Activated naive CD4-positive, alpha-beta T cell treated with anti-CD3 and anti-CD28 coated beads, Interleukin-2, amount 10 ng/mL, durations not matched to agents 7 days and 5 days (primary cell): ENCODE results near the gene GRK2.
A peak's percentile ranks its signal among the peaks of the same experiment; 100 is the strongest.

Experiments used
- CTCF ChIA-PET: fragments of 350-600 bp; sonication (Branson Sonifier 250); formaldehyde crosslinking; loops from one replicate; lab custom pipeline; 2021; ENCODE audit warnings: antibody characterized with exemption; lab: Charles Lee
- DNase-seq: peaks from one replicate; pipeline ENCODE4 v3.0.0-alpha.2; 2020
- H3K27ac Mint-ChIP-seq: one replicate; pipeline ENCODE4 v1.8.0; 2021; ENCODE audit warnings: mild to moderate bottlenecking, moderate library complexity, mixed read lengths
- H3K27me3 Mint-ChIP-seq: one replicate; pipeline ENCODE4 v1.8.0; 2021; ENCODE audit warnings: mild to moderate bottlenecking, mixed read lengths
- H3K36me3 Mint-ChIP-seq: one replicate; pipeline ENCODE4 v1.8.0; 2021; ENCODE audit warnings: mixed read lengths
- H3K4me1 Mint-ChIP-seq: one replicate; pipeline ENCODE4 v1.8.0; 2021; ENCODE audit warnings: mixed read lengths
- H3K4me3 Mint-ChIP-seq: one replicate; pipeline ENCODE4 v1.8.0; 2021; ENCODE audit warnings: mild to moderate bottlenecking, moderate library complexity, mixed read lengths
- H3K9me3 Mint-ChIP-seq: one replicate; pipeline ENCODE4 v1.8.0; 2021; ENCODE audit warnings: mixed read lengths

GRK2 gene

DNA sequence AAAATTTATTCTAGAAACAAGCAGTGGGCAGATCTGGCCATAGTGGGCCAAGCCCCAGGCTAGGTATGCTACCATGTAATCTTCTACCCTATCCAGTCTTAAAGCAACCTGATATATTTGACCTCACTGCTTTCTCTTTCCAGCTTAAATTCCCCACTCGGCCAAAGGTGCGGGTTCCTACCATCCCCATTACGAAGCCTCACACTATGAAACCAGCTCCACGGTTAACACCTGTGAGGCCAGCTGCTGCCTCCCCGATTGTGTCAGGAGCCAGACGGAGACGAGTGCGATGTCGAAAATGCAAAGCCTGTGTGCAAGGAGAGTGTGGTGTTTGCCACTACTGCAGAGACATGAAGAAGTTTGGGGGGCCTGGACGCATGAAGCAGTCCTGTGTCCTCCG is 21.2 kb upstream of the GRK2 start:
- no peaks in the 10 kb centered on the region for H3K9me3 Mint-ChIP-seq
- H3K4me3 Mint-ChIP-seq: no peak overlapping the region
- CTCF ChIA-PET: interaction anchor here (0.9 kb wide), 1 partner anchor 75 kb away, joined by 3 read pairs; no protein-coding TSS in a partner anchor
- H3K36me3 Mint-ChIP-seq: peaks cover 81% of the 10 kb centered on the region
- no peaks in the 10 kb centered on the region for H3K27me3 Mint-ChIP-seq
- DNase-seq: no peak
- H3K27ac Mint-ChIP-seq: peak overlapping the region; percentile 3
- H3K4me1 Mint-ChIP-seq: peaks cover 32% of the 10 kb centered on the region

GRCh38 chr11:67247946-67248550 is 18.2 kb upstream of the GRK2 start:
- CTCF ChIA-PET: no interaction called here
- Mint-ChIP-seq H3K27ac (peak overlapping the region; percentile 43), H3K36me3 (peaks cover 83% of the 10 kb centered on the region), H3K4me1 (peaks cover 31% of the 10 kb centered on the region), H3K9me3 (no peaks in the 10 kb centered on the region), H3K4me3 (no peak overlapping the region), H3K27me3 (no peaks in the 10 kb centered on the region)
- no peak for DNase-seq

DNA sequence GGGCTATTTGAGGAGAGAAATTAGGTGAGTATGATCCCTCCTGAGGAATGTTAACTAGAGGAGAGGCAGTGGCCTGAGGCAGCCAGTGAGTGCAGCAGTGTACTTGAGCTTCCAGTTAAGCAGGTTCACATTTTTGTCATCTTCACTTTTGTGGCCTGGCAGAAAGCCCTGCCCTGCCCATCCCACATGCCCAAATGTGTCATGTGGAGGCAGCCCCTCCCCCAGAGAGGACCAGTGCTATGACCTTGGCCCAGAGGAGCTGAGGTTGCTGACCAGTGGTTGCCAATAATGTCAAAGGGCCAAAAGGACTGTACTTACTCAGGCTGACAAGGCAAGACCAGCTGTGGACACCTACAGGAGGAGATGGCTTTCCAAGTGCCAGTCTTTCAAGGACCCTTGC is 17.6 kb upstream of the GRK2 start:
- H3K36me3 Mint-ChIP-seq: peaks cover 86% of the 10 kb centered on the region

GRCh38 chr11:67250059-67251043 is 15.9 kb upstream of the GRK2 start:
- peaks cover 88% of the 10 kb centered on the region for H3K36me3 Mint-ChIP-seq
- no peak overlapping the region for H3K4me3 Mint-ChIP-seq
- no peak for DNase-seq
- no peaks in the 10 kb centered on the region for H3K27me3 Mint-ChIP-seq
- no peaks in the 10 kb centered on the region for H3K9me3 Mint-ChIP-seq
- peaks cover 44% of the 10 kb centered on the region for H3K4me1 Mint-ChIP-seq
- H3K27ac Mint-ChIP-seq: no peak overlapping the region
- CTCF ChIA-PET: interaction anchor here (0.7 to 5.3 kb wide), 2 partner anchors 12 to 169 kb away, joined by 3 to 36 read pairs; no protein-coding TSS in a partner anchor

More for the DNA sequence above, 17.6 kb upstream of the GRK2 start:
- DNase-seq: no peak
- Mint-ChIP-seq H3K4me3 (no peak overlapping the region), H3K4me1 (peaks cover 35% of the 10 kb centered on the region), H3K27ac (peak overlapping the region; percentile 43), H3K27me3 (no peaks in the 10 kb centered on the region), H3K9me3 (no peaks in the 10 kb centered on the region)
- CTCF ChIA-PET: no interaction called here

GRCh38 chr11:67251841-67252240 is 14.4 kb upstream of the GRK2 start:
- no peaks in the 10 kb centered on the region for H3K27me3 Mint-ChIP-seq
- peaks cover 86% of the 10 kb centered on the region for H3K36me3 Mint-ChIP-seq
- no peak overlapping the region for H3K27ac Mint-ChIP-seq
- no peaks in the 10 kb centered on the region for H3K9me3 Mint-ChIP-seq
- DNase-seq: no peak
- no peak overlapping the region for H3K4me3 Mint-ChIP-seq
- peaks cover 52% of the 10 kb centered on the region for H3K4me1 Mint-ChIP-seq
- CTCF ChIA-PET: interaction anchor here (0.9 to 5.3 kb wide), 4 partner anchors 11 to 169 kb away, joined by 3 to 36 read pairs (median 4); no protein-coding TSS in a partner anchor

- Mint-ChIP-seq H3K9me3 (no peaks in the 10 kb centered on the region), H3K4me3 (no peak overlapping the region), H3K27me3 (no peaks in the 10 kb centered on the region), H3K36me3 (peaks cover 90% of the 10 kb centered on the region), H3K27ac (peak overlapping the region; percentile 85), H3K4me1 (peaks cover 52% of the 10 kb centered on the region)
- peak; percentile 64 for DNase-seq
- CTCF ChIA-PET: interaction anchor here (0.8 to 5.3 kb wide), 13 partner anchors 10 to 171 kb away, joined by 3 to 36 read pairs (median 4); no protein-coding TSS in a partner anchor
Measured at GRCh38 chr11:67252831-67253239, 13.4 kb upstream of the GRK2 start.

DNA sequence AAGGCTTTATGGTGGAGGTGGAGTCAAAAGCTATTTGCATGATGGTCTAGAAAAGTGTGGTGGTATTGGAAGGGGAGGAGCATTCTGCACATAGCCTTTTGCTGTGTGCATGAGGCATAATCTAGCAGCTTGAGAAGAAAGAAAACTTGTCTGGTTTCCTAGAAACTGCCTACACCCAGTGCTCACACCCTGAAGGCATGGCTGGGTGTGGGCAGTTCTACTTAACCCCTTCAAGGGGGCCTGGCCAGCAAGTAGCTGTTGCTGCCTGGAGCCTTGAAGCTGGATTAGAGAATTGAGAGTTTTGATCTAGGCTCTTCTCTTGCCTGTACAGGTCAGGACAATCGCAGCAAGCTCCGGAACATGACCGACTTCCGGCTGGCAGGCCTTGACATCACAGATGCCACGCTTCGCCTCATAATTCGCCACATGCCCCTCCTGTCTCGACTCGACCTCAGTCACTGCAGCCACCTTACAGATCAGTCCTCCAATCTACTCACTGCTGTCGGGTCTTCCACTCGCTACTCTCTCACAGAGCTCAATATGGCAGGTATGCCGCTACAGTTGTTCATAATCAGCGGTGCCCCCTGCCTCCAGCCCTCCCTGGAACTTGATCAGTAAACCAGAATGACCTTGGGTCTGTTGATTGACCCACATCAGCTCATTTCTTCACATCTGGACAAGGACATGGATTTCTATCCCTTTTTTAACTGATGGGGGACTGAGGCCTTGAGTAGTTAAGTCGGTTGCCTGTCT is 12.2 kb upstream of the GRK2 start:
- Mint-ChIP-seq H3K4me3 (no peak overlapping the region), H3K36me3 (peaks cover 77% of the 10 kb centered on the region), H3K27me3 (no peaks in the 10 kb centered on the region), H3K27ac (peak overlapping the region; percentile 85), H3K9me3 (no peaks in the 10 kb centered on the region), H3K4me1 (peaks cover 50% of the 10 kb centered on the region)
- DNase-seq: no peak
- CTCF ChIA-PET: interaction anchor here (0.9 to 5.3 kb wide), 12 partner anchors 9 to 173 kb away, joined by 3 to 36 read pairs (median 4); no protein-coding TSS in a partner anchor

GRCh38 chr11:67254798-67255197 is 11.5 kb upstream of the GRK2 start:
- DNase-seq: no peak
- Mint-ChIP-seq H3K9me3 (no peaks in the 10 kb centered on the region), H3K4me3 (no peak overlapping the region), H3K27me3 (no peaks in the 10 kb centered on the region), H3K36me3 (peaks cover 72% of the 10 kb centered on the region), H3K27ac (peak overlapping the region; percentile 85), H3K4me1 (peaks cover 50% of the 10 kb centered on the region)
- CTCF ChIA-PET: interaction anchor here (1.1 to 5.3 kb wide), 4 partner anchors 8 to 173 kb away, joined by 3 to 36 read pairs (median 8); no protein-coding TSS in a partner anchor

GRCh38 chr11:67255353-67255752 is 10.9 kb upstream of the GRK2 start:
- Mint-ChIP-seq H3K36me3 (peaks cover 66% of the 10 kb centered on the region), H3K27ac (no peak overlapping the region), H3K9me3 (no peaks in the 10 kb centered on the region), H3K4me3 (no peak overlapping the region), H3K4me1 (peaks cover 51% of the 10 kb centered on the region), H3K27me3 (no peaks in the 10 kb centered on the region)
- DNase-seq: no peak
- CTCF ChIA-PET: no interaction called here

- H3K36me3 Mint-ChIP-seq: peaks cover 61% of the 10 kb centered on the region
- H3K27ac Mint-ChIP-seq: no peak overlapping the region
- H3K4me3 Mint-ChIP-seq: no peak overlapping the region
- no peaks in the 10 kb centered on the region for H3K9me3 Mint-ChIP-seq
- CTCF ChIA-PET: no interaction called here
- no peaks in the 10 kb centered on the region for H3K27me3 Mint-ChIP-seq
- peaks cover 51% of the 10 kb centered on the region for H3K4me1 Mint-ChIP-seq
- DNase-seq: no peak
Measured at GRCh38 chr11:67255864-67256263, 10.4 kb upstream of the GRK2 start.

DNA sequence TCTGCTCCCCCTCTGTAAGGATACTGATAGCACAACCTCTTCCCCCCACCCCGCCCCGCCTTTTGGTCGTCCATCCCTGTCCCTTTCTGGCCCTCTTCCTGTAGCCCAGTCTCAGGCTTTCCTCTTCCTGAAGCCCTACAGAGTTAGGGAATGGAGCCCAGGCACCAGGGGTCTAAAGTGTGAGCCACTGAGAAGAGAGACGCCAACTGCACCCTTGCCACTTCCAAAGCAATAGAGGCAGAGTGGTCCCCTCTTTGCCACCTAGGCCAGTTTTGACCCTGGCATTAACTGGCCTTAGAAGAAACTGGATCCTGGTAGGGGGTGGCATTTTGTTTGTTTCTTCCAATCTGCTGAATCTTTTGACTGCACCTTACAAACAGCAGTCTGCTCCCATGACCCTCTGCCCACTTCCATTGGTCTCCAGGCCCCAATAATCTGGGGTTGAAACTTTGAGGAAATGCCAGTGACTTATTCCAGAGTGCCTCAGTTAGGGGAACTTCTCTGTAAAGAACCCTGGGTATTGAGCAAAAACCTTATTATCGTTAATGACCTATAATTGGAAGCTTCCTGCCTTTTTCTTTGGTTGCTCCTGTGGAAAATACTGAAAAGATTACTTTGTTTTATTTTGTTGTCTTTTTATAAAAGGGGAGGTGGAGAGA is 9.7 kb upstream of the GRK2 start:
- H3K27ac Mint-ChIP-seq: peak overlapping the region; percentile 52

GRCh38 chr11:67260406-67260805 is 5.9 kb upstream of the GRK2 start:
- H3K27ac Mint-ChIP-seq: no peak overlapping the region
- CTCF ChIA-PET: no interaction called here
- no peak overlapping the region for H3K4me3 Mint-ChIP-seq
- no peaks in the 10 kb centered on the region for H3K9me3 Mint-ChIP-seq
- peaks cover 10% of the 10 kb centered on the region for H3K27me3 Mint-ChIP-seq
- H3K4me1 Mint-ChIP-seq: peaks cover 48% of the 10 kb centered on the region
- H3K36me3 Mint-ChIP-seq: peaks cover 20% of the 10 kb centered on the region
- peak; percentile 17 for DNase-seq

More for the DNA sequence above, 9.7 kb upstream of the GRK2 start:
- Mint-ChIP-seq H3K4me3 (no peak overlapping the region), H3K4me1 (peaks cover 52% of the 10 kb centered on the region), H3K36me3 (peaks cover 55% of the 10 kb centered on the region), H3K27me3 (peaks cover 7% of the 10 kb centered on the region), H3K9me3 (no peaks in the 10 kb centered on the region)
- DNase-seq: no peak
- CTCF ChIA-PET: no interaction called here
